ENCODE results near the gene ITGBL1.

Gene ITGBL1

DNA sequence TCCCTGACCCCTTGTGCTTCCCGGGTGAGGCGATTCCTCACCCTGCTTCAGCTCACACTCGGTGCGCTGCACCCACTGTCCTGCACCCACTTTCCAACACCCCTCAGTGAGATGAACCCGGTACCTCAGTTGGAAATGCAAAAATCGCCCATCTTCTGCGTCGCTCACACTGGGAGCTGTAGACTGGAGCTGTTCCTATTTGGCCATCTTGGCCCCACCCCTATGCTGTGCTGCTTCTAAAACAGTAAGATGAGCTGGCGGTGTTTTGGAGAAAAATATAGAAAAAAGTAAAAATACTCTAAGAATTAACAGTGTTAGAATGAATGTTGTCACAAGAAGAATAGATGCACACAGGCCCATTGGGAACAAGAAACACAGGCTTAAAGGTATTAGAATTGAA, 92.5 kb downstream of the ITGBL1 start:
- Mint-ChIP-seq H3K9me3 (no peaks in the 10 kb centered on the region), H3K4me1 (ENCODE audit: low read depth) (no peaks in the 10 kb centered on the region), H3K4me3 (no peak overlapping the region), H3K27me3 (peaks cover 8% of the 10 kb centered on the region), H3K27ac (no peak overlapping the region), H3K36me3 (ENCODE audit: low read depth) (no peaks in the 10 kb centered on the region)
- DNase-seq = no peak

- Mint-ChIP-seq H3K36me3 (ENCODE audit: low read depth) (no peaks in the 10 kb centered on the region), H3K9me3 (no peaks in the 10 kb centered on the region), H3K27ac (no peak overlapping the region), H3K4me3 (no peak overlapping the region), H3K4me1 (ENCODE audit: low read depth) (no peaks in the 10 kb centered on the region), H3K27me3 (peaks cover 8% of the 10 kb centered on the region)
- DNase-seq = no peak
Measured at GRCh38 chr13:101545521-101545920, 93.0 kb downstream of the ITGBL1 start.

DNA sequence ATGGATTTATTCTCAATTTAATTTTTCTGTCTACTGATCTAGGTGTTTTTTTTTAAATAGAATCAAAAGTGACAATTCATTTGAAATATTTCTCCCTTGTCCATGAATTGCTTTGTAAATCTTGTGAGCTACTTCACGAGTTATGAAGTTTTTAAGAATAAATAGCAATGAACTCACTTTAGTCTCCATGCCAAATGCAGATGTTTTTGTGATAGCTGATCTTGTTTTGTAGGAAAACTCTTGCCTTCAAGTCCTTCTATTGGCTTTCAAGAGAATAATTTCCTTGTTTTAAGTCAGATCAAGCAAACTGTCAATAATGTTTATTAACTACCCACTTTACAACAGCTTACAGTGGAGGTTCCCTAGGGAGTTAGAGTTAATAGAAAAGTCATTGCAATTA, 99.8 kb downstream of the ITGBL1 start:
- H3K9me3 Mint-ChIP-seq = no peaks in the 10 kb centered on the region
- H3K4me1 Mint-ChIP-seq (ENCODE audit: low read depth) = no peaks in the 10 kb centered on the region
- H3K27me3 Mint-ChIP-seq = peaks cover 6% of the 10 kb centered on the region
- DNase-seq = no peak
- H3K4me3 Mint-ChIP-seq = no peak overlapping the region
- no peaks in the 10 kb centered on the region for H3K36me3 Mint-ChIP-seq (ENCODE audit: low read depth)
- no peak overlapping the region for H3K27ac Mint-ChIP-seq

- H3K36me3 Mint-ChIP-seq (ENCODE audit: low read depth) = no peaks in the 10 kb centered on the region
- H3K4me3 Mint-ChIP-seq = no peak overlapping the region
- H3K27ac Mint-ChIP-seq = no peak overlapping the region
- no peaks in the 10 kb centered on the region for H3K9me3 Mint-ChIP-seq
- peaks cover 10% of the 10 kb centered on the region for H3K27me3 Mint-ChIP-seq
- DNase-seq = no peak
- H3K4me1 Mint-ChIP-seq (ENCODE audit: low read depth) = no peaks in the 10 kb centered on the region
Measured at GRCh38 chr13:101552786-101553185, 100.3 kb downstream of the ITGBL1 start.

DNA sequence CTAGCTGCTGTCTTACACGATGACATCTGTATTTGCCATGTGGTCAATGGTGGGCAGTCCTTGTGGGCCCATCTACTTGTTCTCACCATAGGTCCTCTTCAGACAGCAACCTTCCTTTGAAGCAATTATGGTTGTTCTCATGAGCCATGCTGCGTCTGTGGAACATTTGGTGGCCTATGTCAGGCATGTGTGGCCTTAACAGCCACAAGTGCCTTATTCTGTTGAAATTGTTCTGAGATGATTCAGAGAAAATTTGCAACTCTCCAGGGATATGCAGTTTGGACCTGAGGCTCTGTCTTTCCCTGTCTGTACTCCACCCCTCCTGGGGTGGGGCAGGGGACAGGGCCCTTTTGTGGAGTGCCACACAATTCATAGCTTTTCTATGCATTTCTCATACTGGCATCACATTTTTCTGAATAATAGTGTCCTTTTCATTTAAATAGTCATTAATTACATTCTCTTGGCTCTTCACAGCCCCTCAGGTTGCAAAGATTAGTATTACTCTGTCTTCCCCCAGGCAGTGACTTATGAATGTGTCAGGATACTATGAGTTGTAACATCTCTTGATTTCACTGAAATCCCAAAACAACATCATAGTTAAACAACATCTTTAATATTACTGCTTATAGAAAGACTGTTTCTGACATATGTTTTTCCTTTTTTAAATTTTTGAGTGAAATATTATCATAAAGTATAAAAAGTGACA, 102.1 kb downstream of the ITGBL1 start:
- H3K4me1 Mint-ChIP-seq (ENCODE audit: low read depth) = no peaks in the 10 kb centered on the region
- H3K27ac Mint-ChIP-seq = no peak overlapping the region
- no peaks in the 10 kb centered on the region for H3K9me3 Mint-ChIP-seq

GRCh38 chr13:101555610-101556009, 103.1 kb downstream of the ITGBL1 start:
- H3K27me3 Mint-ChIP-seq = peaks cover 31% of the 10 kb centered on the region
- no peaks in the 10 kb centered on the region for H3K36me3 Mint-ChIP-seq (ENCODE audit: low read depth)
- DNase-seq = no peak
- H3K27ac Mint-ChIP-seq = no peak overlapping the region
- no peaks in the 10 kb centered on the region for H3K4me1 Mint-ChIP-seq (ENCODE audit: low read depth)
- no peaks in the 10 kb centered on the region for H3K9me3 Mint-ChIP-seq
- H3K4me3 Mint-ChIP-seq = no peak overlapping the region

More for the DNA sequence above, 102.1 kb downstream of the ITGBL1 start:
- H3K4me3 Mint-ChIP-seq = no peak overlapping the region
- peaks cover 23% of the 10 kb centered on the region for H3K27me3 Mint-ChIP-seq
- H3K36me3 Mint-ChIP-seq (ENCODE audit: low read depth) = no peaks in the 10 kb centered on the region
- DNase-seq = no peak

DNA sequence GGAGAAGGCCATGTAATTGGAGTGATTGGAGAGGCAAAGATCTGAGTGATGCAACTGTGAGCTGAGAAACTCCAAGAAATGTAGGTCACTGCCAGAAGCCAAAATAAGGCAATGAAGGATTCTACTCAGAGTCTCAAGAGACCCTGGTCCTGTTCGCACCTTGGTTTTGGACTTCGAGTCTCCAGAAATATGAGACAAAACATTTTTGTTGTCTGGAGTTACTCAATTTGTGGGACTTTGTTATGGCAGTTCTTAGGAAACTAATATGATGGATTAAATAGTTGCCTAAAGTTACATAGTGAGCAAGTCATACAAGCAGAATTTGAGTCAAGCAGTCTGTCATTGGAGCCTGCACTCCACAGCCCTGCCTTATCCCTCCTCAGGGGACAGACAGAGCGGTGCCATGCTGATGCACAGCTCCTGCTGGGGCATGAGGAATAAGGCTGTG, 104.2 kb downstream of the ITGBL1 start:
- Mint-ChIP-seq H3K27ac (no peak overlapping the region), H3K9me3 (no peaks in the 10 kb centered on the region), H3K4me3 (no peak overlapping the region), H3K36me3 (ENCODE audit: low read depth) (no peaks in the 10 kb centered on the region), H3K4me1 (ENCODE audit: low read depth) (no peaks in the 10 kb centered on the region), H3K27me3 (peaks cover 34% of the 10 kb centered on the region)
- DNase-seq = no peak

DNA sequence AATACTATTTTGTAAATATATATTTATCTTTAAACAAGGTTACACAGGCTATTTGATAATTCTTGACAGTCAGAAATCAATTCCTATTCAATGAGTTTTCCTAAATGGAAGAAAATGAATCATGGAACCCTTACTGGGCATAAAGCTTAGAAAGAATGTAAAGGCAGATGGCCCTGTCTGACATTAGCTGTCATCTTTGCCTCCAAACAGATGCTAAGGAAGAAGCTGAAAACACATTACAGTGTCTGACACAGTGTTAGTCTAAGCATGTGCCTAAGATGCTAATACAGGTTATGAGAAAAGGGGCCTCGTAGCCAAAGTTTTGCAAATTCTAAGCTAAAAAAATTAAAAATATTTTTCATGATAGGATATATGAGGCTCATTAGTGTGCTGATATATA, 112.8 kb downstream of the ITGBL1 start:
- Mint-ChIP-seq H3K27ac (no peak overlapping the region), H3K36me3 (ENCODE audit: low read depth) (no peaks in the 10 kb centered on the region), H3K4me1 (ENCODE audit: low read depth) (no peaks in the 10 kb centered on the region), H3K27me3 (peaks cover 8% of the 10 kb centered on the region), H3K4me3 (no peak overlapping the region), H3K9me3 (no peaks in the 10 kb centered on the region)
- DNase-seq = no peak

DNA sequence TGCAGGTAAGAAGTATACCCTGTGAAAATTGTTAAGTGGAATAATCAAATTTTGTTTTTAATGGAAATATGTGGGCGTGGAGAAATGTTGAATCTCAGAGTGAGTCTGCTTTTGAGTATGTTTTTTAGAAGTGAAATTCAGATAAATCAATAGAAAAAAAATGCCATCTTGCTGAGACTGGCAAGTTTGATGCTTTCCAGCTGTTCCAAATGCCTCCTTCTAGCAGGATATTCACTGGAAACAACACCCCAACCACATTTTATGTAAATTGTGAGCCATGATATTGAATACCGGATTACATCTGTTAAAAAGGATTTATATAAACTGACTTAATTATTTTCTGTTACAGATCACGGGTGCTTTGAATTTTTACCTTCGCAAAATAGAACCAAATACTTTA, 115.4 kb downstream of the ITGBL1 start:
- Mint-ChIP-seq H3K9me3 (no peaks in the 10 kb centered on the region), H3K27ac (no peak overlapping the region), H3K36me3 (ENCODE audit: low read depth) (no peaks in the 10 kb centered on the region), H3K4me3 (no peak overlapping the region), H3K27me3 (no peaks in the 10 kb centered on the region), H3K4me1 (ENCODE audit: low read depth) (no peaks in the 10 kb centered on the region)
- no peak for DNase-seq

DNA sequence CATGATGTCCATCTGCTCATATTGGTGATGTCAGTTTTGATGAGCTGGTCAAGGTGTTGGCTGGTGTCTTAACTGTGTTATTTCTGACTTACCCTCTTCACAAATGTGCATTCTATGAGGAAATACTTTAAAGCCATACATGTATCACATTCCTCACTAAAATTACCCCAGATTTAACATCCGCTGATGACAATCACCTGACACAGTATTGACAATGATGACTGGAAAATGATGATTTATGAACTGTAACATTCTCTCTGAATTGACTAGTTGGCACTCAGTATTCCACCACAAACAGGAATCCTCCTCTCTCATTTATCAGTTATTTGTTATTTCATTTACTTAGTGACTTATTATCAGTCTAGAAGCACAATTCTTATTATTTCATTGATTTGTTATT, 117.3 kb downstream of the ITGBL1 start:
- Mint-ChIP-seq H3K36me3 (ENCODE audit: low read depth) (no peaks in the 10 kb centered on the region), H3K9me3 (no peaks in the 10 kb centered on the region), H3K4me1 (ENCODE audit: low read depth) (no peaks in the 10 kb centered on the region), H3K4me3 (no peak overlapping the region), H3K27me3 (no peaks in the 10 kb centered on the region), H3K27ac (no peak overlapping the region)
- no peak for DNase-seq

GRCh38 chr13:101570410-101570809, 117.9 kb downstream of the ITGBL1 start:
- Mint-ChIP-seq H3K4me3 (no peak overlapping the region), H3K9me3 (no peaks in the 10 kb centered on the region), H3K27me3 (no peaks in the 10 kb centered on the region), H3K27ac (no peak overlapping the region), H3K4me1 (ENCODE audit: low read depth) (no peaks in the 10 kb centered on the region), H3K36me3 (ENCODE audit: low read depth) (no peaks in the 10 kb centered on the region)
- DNase-seq = no peak

GRCh38 chr13:101572456-101572855, 120.0 kb downstream of the ITGBL1 start:
- DNase-seq = no peak
- Mint-ChIP-seq H3K9me3 (no peaks in the 10 kb centered on the region), H3K4me1 (ENCODE audit: low read depth) (no peaks in the 10 kb centered on the region), H3K36me3 (ENCODE audit: low read depth) (no peaks in the 10 kb centered on the region), H3K27me3 (no peaks in the 10 kb centered on the region), H3K27ac (no peak overlapping the region), H3K4me3 (no peak overlapping the region)

- Mint-ChIP-seq H3K4me3 (no peak overlapping the region), H3K9me3 (no peaks in the 10 kb centered on the region)
- DNase-seq = no peak
Measured at GRCh38 chr13:101575581-101575980, 123.1 kb downstream of the ITGBL1 start.

GRCh38 chr13:101576455-101576854, 124.0 kb downstream of the ITGBL1 start:
- Mint-ChIP-seq H3K36me3 (ENCODE audit: low read depth) (no peaks in the 10 kb centered on the region), H3K27ac (no peak overlapping the region), H3K4me3 (no peak overlapping the region), H3K9me3 (no peaks in the 10 kb centered on the region), H3K4me1 (ENCODE audit: low read depth) (no peaks in the 10 kb centered on the region), H3K27me3 (peaks cover 4% of the 10 kb centered on the region)
- no peak for DNase-seq

More at GRCh38 chr13:101575581-101575980, 123.1 kb downstream of the ITGBL1 start:
- no peak overlapping the region for H3K27ac Mint-ChIP-seq
- no peaks in the 10 kb centered on the region for H3K36me3 Mint-ChIP-seq (ENCODE audit: low read depth)
- H3K4me1 Mint-ChIP-seq (ENCODE audit: low read depth) = no peaks in the 10 kb centered on the region
- peaks cover 4% of the 10 kb centered on the region for H3K27me3 Mint-ChIP-seq

GRCh38 chr13:101576977-101577376, 124.5 kb downstream of the ITGBL1 start:
- H3K9me3 Mint-ChIP-seq = no peaks in the 10 kb centered on the region
- no peaks in the 10 kb centered on the region for H3K36me3 Mint-ChIP-seq (ENCODE audit: low read depth)
- no peak overlapping the region for H3K4me3 Mint-ChIP-seq
- H3K27ac Mint-ChIP-seq = no peak overlapping the region
- H3K4me1 Mint-ChIP-seq (ENCODE audit: low read depth) = no peaks in the 10 kb centered on the region
- peaks cover 7% of the 10 kb centered on the region for H3K27me3 Mint-ChIP-seq
- DNase-seq = no peak
